Measurements from ENCODE around the gene RGS21. TPM values are rescaled to one million over a fixed set of nuclear protein-coding genes. Genes with fewer than 3 reads are reported as not detected.

RGS21 gene
- not detected for total RNA-seq

GRCh38 chr1:192316942-192317450 lies at the start of gene RGS21:
Gene RGS21, plus strand, starts transcription at chr1:192316992. Its CDS starts 26,045 bp downstream, at chr1:192343037.
- H3K36me3 ChIP-seq = no peaks in the 10 kb centered on the region
- H3K27me3 ChIP-seq = no peaks in the 10 kb centered on the region
- H3K9me3 ChIP-seq = no peaks in the 10 kb centered on the region
- no peak for TF ChIP-seq CTCF (IDR thresholded peaks at IDR 0.05)
- no peak for TF ChIP-seq POLR2A (IDR thresholded peaks at IDR 0.05)
- no peak for TF ChIP-seq EP300 (IDR thresholded peaks at IDR 0.05)
- TF ChIP-seq POLR2AphosphoS5 (IDR thresholded peaks at IDR 0.05) = no peak
- H3K4me3 ChIP-seq = no peak within 1 kb of the TSS
- WGBS, 2 donors = 34 to 38% methylated on average over 2 of the region's 2 CpGs
- H3K4me1 ChIP-seq = no peaks in the 10 kb centered on the region
- no peak for ATAC-seq (ENCODE audit: low FRiP score in 2 of 2)
- DNase-seq = no peak
- H3K27ac ChIP-seq = no peak within 1 kb of the TSS

- Histone ChIP-seq H3K36me3 (no peaks in the 10 kb centered on the region), H3K27me3 (no peaks in the 10 kb centered on the region), H3K9me3 (no peaks in the 10 kb centered on the region), H3K4me1 (no peaks in the 10 kb centered on the region), H3K4me3 (no peak overlapping the region), H3K27ac (no peak overlapping the region)
- TF ChIP-seq POLR2A (IDR thresholded peaks at IDR 0.05) = no peak
- no peak for TF ChIP-seq CTCF (IDR thresholded peaks at IDR 0.05)
- TF ChIP-seq EP300 (IDR thresholded peaks at IDR 0.05) = no peak
- TF ChIP-seq POLR2AphosphoS5 (IDR thresholded peaks at IDR 0.05) = no peak
- WGBS, 2 donors = 90 to 91% methylated on average over 6 of the region's 6 CpGs
- ATAC-seq (ENCODE audit: low FRiP score in 2 of 2) = no peak
- DNase-seq = no peak
Observed at GRCh38 chr1:192268468-192269052, 48.2 kb upstream of the RGS21 start.

GRCh38 chr1:192270398-192270797 lies 46.4 kb upstream of the RGS21 start:
- Histone ChIP-seq H3K36me3 (no peaks in the 10 kb centered on the region), H3K27ac (no peak overlapping the region), H3K4me1 (no peaks in the 10 kb centered on the region), H3K9me3 (no peaks in the 10 kb centered on the region), H3K4me3 (no peak overlapping the region), H3K27me3 (no peaks in the 10 kb centered on the region)
- 72 to 80% methylated on average over 1 of the region's 1 CpG for WGBS, 2 donors
- DNase-seq (no peak), ATAC-seq (ENCODE audit: low FRiP score in 2 of 2) (no peak)
- TF ChIP-seq EP300 (IDR thresholded peaks at IDR 0.05) (no peak), POLR2A (IDR thresholded peaks at IDR 0.05) (no peak), POLR2AphosphoS5 (IDR thresholded peaks at IDR 0.05) (no peak), CTCF (IDR thresholded peaks at IDR 0.05) (no peak)

- ATAC-seq (ENCODE audit: low FRiP score in 2 of 2) (no peak), DNase-seq (no peak)
- H3K4me1 ChIP-seq = no peaks in the 10 kb centered on the region
- H3K36me3 ChIP-seq = no peaks in the 10 kb centered on the region
- H3K4me3 ChIP-seq = no peak overlapping the region
- no peak for TF ChIP-seq CTCF (IDR thresholded peaks at IDR 0.05)
- WGBS, 2 donors = 76 to 77% methylated on average over 3 of the region's 3 CpGs
- no peaks in the 10 kb centered on the region for H3K9me3 ChIP-seq
- no peaks in the 10 kb centered on the region for H3K27me3 ChIP-seq
- no peak overlapping the region for H3K27ac ChIP-seq
Observed at GRCh38 chr1:192272732-192273131, 44.1 kb upstream of the RGS21 start.

- Histone ChIP-seq H3K36me3 (no peaks in the 10 kb centered on the region), H3K27ac (no peak overlapping the region), H3K9me3 (no peaks in the 10 kb centered on the region), H3K4me1 (no peaks in the 10 kb centered on the region), H3K4me3 (no peak overlapping the region), H3K27me3 (no peaks in the 10 kb centered on the region)
- ATAC-seq (ENCODE audit: low FRiP score in 2 of 2) (no peak), DNase-seq (no peak)
- WGBS, 2 donors = 52 to 54% methylated on average over 3 of the region's 3 CpGs
- TF ChIP-seq POLR2A (IDR thresholded peaks at IDR 0.05) (no peak), POLR2AphosphoS5 (IDR thresholded peaks at IDR 0.05) (no peak), EP300 (IDR thresholded peaks at IDR 0.05) (no peak), CTCF (IDR thresholded peaks at IDR 0.05) (no peak)
Observed at GRCh38 chr1:192274588-192274987, 42.2 kb upstream of the RGS21 start.
